ENCODE measurements around the gene SMIM31.

The SMIM31 gene

DNA sequence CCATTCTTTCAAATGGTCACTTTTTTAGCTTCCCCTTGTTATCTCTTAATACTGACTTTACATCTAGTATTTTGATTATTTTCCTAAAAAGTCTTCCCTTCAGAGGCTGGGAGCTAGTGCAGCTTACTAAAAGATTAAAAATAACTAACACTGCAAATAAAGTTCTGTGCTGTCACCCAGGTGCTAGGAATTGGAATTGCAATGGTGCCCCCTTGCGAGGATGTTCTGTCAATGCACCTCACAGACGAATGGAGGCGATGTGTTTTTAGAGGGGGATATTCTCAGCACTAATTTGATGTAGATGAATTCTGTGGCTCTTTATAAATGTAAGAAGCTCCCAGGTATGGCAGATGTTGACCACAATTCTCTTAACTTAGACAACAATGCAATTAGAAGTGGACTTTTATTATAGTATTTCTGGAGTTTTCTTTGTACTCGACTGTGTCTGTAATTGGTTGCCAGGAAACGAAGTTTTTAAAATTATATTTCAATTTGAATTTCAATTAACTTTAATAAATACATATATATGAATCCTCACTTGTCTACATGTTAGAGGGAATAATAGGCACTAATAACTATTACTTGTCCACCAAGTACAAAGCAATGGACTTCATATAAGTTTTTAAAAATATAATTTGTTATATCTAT lies 22.0 kb upstream of the SMIM31 start:
- ChIA-PET CTCF (interaction anchor here (0.5 to 1.6 kb wide), 17 partner anchors 11 to 1286 kb away, joined by 3 to 7 read pairs (median 3); a partner anchor contains a TSS), POLR2A (ENCODE audit: low non-redundant PET) (no interaction called here)
- TF ChIP-seq, protein P1, sequence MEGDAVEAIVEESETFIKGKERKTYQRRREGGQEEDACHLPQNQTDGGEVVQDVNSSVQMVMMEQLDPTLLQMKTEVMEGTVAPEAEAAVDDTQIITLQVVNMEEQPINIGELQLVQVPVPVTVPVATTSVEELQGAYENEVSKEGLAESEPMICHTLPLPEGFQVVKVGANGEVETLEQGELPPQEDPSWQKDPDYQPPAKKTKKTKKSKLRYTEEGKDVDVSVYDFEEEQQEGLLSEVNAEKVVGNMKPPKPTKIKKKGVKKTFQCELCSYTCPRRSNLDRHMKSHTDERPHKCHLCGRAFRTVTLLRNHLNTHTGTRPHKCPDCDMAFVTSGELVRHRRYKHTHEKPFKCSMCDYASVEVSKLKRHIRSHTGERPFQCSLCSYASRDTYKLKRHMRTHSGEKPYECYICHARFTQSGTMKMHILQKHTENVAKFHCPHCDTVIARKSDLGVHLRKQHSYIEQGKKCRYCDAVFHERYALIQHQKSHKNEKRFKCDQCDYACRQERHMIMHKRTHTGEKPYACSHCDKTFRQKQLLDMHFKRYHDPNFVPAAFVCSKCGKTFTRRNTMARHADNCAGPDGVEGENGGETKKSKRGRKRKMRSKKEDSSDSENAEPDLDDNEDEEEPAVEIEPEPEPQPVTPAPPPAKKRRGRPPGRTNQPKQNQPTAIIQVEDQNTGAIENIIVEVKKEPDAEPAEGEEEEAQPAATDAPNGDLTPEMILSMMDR (conservative IDR thresholded peaks at IDR 0.05; ENCODE audit: low read depth), result peak; percentile 87
- peak; percentile 69 for DNase-seq (ENCODE audit: low spot score)
- no peak overlapping the region for H3K27ac ChIP-seq

DNA sequence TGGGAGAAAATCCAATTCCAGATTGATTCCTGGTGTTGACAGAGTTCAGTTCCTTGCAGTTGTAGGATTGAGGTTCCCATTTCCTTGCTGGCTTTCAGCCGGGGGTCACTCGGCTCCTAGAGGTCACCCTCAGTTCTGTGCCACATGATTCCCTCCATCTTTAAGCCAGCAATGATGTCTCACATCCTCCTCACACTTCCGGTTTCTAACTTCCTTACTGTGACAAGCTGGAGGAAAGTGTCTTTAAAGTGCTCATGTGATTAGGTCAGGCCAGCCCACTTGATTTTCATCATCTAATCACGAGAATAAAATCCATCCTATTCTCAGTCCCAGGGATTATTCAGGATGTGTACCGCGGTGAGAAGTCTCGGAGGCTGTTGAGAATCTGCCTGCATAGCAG lies 19.4 kb upstream of the SMIM31 start:
- DNase-seq (ENCODE audit: low spot score), result no peak
- TF ChIP-seq, protein P1 (conservative IDR thresholded peaks at IDR 0.05; ENCODE audit: low read depth), result no peak
- POLR2A ChIA-PET (ENCODE audit: low non-redundant PET), result no interaction called here
- no peak overlapping the region for H3K27ac ChIP-seq
- CTCF ChIA-PET, result interaction anchor here (0.6 kb wide), 2 partner anchors 24 to 642 kb away, joined by 3 read pairs; no protein-coding TSS in a partner anchor

GRCh38 chr4:164748375-164748774 lies 5.6 kb upstream of the SMIM31 start:
- H3K27ac ChIP-seq, result no peak overlapping the region
- TF ChIP-seq, protein P1 (conservative IDR thresholded peaks at IDR 0.05; ENCODE audit: low read depth), result peak; percentile 57
- POLR2A ChIA-PET (ENCODE audit: low non-redundant PET), result no interaction called here
- DNase-seq (ENCODE audit: low spot score), result peak; percentile 8
- CTCF ChIA-PET, result interaction anchor here (0.6 to 0.8 kb wide), 3 partner anchors 9 to 619 kb away, joined by 3 to 5 read pairs (median 4); no protein-coding TSS in a partner anchor

- TF ChIP-seq, protein P1 (conservative IDR thresholded peaks at IDR 0.05; ENCODE audit: low read depth), result no peak
Observed at GRCh38 chr4:164755432-164755831, 1.5 kb downstream of the SMIM31 start.

GRCh38 chr4:164756686-164757085 lies 2.8 kb downstream of the SMIM31 start:
- DNase-seq (ENCODE audit: low spot score), result no peak
- H3K27ac ChIP-seq, result no peak overlapping the region
- ChIA-PET CTCF (interaction anchor here (1.0 kb wide), 1 partner anchor 375 kb away, joined by 3 read pairs; no protein-coding TSS in a partner anchor), POLR2A (ENCODE audit: low non-redundant PET) (no interaction called here)
- TF ChIP-seq, protein P1 (conservative IDR thresholded peaks at IDR 0.05; ENCODE audit: low read depth), result no peak

More at GRCh38 chr4:164755432-164755831, 1.5 kb downstream of the SMIM31 start:
- CTCF ChIA-PET, result no interaction called here
- DNase-seq (ENCODE audit: low spot score), result no peak
- POLR2A ChIA-PET (ENCODE audit: low non-redundant PET), result no interaction called here
- no peak overlapping the region for H3K27ac ChIP-seq

DNA sequence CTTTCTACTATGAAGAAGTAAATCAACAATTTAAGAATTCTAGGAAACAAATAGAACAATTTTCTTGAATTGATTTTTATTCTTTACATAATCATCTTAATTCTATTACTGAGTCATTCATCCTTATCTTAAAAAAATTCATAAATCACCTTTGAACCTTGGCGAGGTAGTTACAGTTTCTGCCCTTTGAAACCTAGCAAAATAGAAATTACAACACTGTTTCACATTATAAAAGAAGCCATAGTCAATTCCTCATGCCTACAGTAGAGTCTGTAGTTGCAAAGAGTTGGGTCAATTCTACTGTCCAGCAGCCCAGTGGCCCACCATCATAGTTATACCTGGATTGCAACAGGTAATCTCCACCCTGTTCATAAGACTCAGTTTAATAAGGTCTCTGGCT lies 7.3 kb downstream of the SMIM31 start:
- POLR2A ChIA-PET (ENCODE audit: low non-redundant PET), result no interaction called here
- CTCF ChIA-PET, result interaction anchor here (0.7 kb wide), 1 partner anchor 1336 kb away, joined by 11 read pairs; no protein-coding TSS in a partner anchor
- H3K27ac ChIP-seq, result no peak overlapping the region
- TF ChIP-seq, protein P1 (conservative IDR thresholded peaks at IDR 0.05; ENCODE audit: low read depth), result no peak
- DNase-seq (ENCODE audit: low spot score), result no peak

Measured in RWPE1 (cell line).